Medulla oblongata (tissue), 1 donor: Measurements from ENCODE around the gene CCDC78.
"Not testable (repeated sequence)": the region's sequence is repeated elsewhere in the genome, so short reads cannot be mapped to it uniquely, and the experiment has no call there.

Experiments used
- DNase-seq: peaks from one replicate; pipeline ENCODE4 v3.0.0-alpha.2; 2015; ENCODE audit errors: extremely low spot score

The CCDC78 gene

GRCh38 chr16:724188-725040, 1.8 kb downstream of the CCDC78 start:
- DNase-seq, result no peak

- no peak for DNase-seq
Measured at GRCh38 chr16:723695-724094, 2.5 kb downstream of the CCDC78 start.

- no peak for DNase-seq
Measured at GRCh38 chr16:722835-723633, 3.2 kb downstream of the CCDC78 start.

- no peak for DNase-seq
Measured at GRCh38 chr16:721765-722540, 4.3 kb downstream of the CCDC78 start.

- peak; percentile 77 for DNase-seq
Measured at GRCh38 chr16:720990-721764, 5.1 kb downstream of the CCDC78 start, which contains the start of gene ANTKMT. Gene ANTKMT (plus strand): TSS chr16:721146. CDS start chr16:721275, 129 bp downstream.

- DNase-seq, result peak; percentile 83
Measured at GRCh38 chr16:720447-720989, 5.7 kb downstream of the CCDC78 start.

- no peak for DNase-seq
Measured at GRCh38 chr16:719815-720446, 6.3 kb downstream of the CCDC78 start.

GRCh38 chr16:718922-719321, 7.3 kb downstream of the CCDC78 start:
- DNase-seq, result no peak

- DNase-seq, result no peak
Measured at GRCh38 chr16:718389-718788, 7.9 kb downstream of the CCDC78 start.

GRCh38 chr16:717450-718245, 8.6 kb downstream of the CCDC78 start:
- no peak for DNase-seq

- no peak for DNase-seq
Measured at GRCh38 chr16:716768-717325, 9.4 kb downstream of the CCDC78 start.

GRCh38 chr16:716200-716568, 10.1 kb downstream of the CCDC78 start:
- peak; percentile 96 for DNase-seq

- DNase-seq, result no peak
Measured at GRCh38 chr16:715477-716199, 10.6 kb downstream of the CCDC78 start.

- peak; percentile 91 for DNase-seq
Measured at GRCh38 chr16:714558-715476, 11.4 kb downstream of the CCDC78 start, which contains the start of gene METRN. Gene METRN (plus strand): TSS chr16:715118. CDS start chr16:715290, 172 bp downstream.

- no peak for DNase-seq
Measured at GRCh38 chr16:714079-714478, 12.2 kb downstream of the CCDC78 start.

- DNase-seq, result not testable (repeated sequence)
Measured at GRCh38 chr16:712740-713250, 13.4 kb downstream of the CCDC78 start.
